GM15510 (cell line): Measurements from ENCODE around the gene ARHGAP24.

Source experiments
- POLR2A ChIP-seq: IDR thresholded peaks from 3 replicates; pipeline ENCODE4 v1.6.1; 2011; ENCODE audit warnings: borderline replicate concordance; ENCODE audit not compliant: insufficient read length; ENCODE audit errors: extremely low read depth

The ARHGAP24 gene

DNA sequence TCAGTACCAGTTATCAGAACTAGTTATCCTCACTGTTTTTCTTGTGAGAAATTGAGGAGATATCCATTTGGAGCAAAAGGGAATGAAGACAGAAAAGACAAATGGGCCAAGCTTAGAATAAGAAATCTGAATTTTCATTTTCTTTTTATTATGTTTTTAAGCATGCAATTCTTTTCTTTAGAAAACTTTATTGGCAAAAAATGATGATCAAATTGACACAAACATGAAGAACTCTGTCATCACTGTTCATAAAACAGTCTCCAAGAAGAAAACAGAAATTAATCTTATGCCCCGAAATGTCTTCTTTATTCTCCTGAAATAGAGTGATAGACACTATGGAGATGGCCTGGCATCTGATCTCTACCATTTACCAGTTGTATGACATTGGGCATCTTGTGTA, 139.0 kb downstream of the ARHGAP24 start:
- TF ChIP-seq POLR2A: no peak

DNA sequence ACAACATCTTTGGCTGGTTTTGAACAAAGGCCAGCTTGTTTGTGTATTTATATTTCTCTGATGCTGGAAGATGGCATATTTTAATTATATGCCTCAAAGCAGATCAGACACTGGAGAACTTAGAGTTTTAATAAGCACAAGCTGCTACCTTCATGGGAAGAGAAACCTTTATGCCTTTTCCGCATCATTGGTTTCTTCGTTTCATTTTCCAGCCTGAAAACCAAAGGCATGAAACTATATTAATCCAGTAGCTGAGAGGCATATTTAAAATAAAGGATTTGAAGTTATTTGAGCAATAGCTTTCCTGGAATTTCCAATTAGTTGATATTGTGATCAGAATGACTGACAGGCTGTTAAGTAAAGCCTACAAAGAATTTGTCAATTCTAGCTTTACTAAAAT, 141.0 kb downstream of the ARHGAP24 start:
- no peak for TF ChIP-seq POLR2A

DNA sequence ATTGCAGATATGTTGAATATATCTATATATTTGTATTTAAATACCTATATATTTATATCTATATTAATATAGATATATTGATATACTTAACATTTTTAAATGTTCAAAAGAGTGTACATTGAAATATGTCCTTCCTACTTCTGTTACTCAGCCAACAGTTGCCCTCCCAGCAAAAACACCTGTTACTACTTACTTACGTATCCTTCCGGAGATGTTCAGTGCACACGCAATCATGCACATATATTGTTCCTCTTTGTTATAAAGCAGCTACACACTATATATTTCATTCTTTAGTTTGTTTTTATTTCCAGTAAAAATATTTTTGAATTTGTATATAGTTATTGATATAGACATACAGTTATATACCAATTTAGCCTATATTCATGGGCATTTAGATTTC, 142.3 kb downstream of the ARHGAP24 start:
- no peak for TF ChIP-seq POLR2A

DNA sequence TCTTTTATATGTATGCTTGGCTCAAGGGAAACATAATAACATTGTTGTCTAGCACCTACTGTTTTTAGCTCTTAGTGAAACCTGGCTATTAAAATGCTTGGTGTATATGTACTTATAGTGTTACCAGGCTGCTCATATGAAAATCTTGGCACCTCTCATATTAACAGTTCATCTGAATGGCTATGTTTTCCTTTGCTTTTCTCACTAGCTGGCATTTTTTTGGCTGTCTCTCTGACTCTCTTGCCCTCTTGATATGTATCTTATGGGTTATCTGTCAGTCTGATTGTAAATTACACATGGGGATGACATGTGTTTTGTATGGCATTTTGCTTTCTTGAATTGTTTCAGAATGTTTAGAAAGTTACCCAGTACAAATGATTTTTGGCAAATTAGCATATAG, 158.0 kb downstream of the ARHGAP24 start:
- TF ChIP-seq POLR2A: no peak

DNA sequence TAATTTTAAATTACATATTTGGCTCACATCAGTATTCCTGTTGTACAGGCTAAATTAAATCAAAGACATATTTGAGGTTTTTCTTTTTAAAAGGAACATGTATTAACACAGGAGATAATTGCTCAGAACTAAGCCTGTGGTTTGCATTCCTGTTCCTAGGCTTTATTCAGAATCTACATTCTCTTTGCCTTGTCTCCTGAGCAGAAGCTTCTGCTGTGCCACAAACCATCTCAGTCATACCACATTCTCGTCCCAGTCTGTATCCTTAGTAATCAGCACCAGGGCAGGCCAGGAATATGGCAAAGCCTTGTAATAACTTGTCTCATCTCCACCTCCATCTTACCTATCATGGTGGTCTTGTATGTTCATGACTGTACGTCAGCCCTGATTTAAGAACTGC, 162.8 kb downstream of the ARHGAP24 start:
- TF ChIP-seq POLR2A: no peak

DNA sequence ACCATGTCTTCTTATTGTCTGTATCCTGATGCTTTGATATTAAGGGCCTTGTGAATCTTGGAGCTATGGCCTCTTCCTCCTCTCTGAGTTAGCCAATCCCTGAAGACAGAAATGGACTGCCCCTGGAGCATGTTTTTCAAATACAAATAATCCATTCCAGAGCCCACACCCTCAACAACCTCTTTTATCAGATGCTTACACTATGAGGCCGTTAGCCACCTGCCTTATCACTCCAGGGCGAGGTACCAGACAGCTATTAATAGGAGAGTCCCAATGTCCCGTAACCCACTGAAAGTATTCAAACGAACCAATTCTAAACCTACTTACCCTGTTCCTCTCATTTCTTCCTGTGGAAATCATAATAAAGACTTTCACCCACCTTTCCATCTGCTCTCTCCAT, 165.0 kb downstream of the ARHGAP24 start:
- TF ChIP-seq POLR2A: no peak

DNA sequence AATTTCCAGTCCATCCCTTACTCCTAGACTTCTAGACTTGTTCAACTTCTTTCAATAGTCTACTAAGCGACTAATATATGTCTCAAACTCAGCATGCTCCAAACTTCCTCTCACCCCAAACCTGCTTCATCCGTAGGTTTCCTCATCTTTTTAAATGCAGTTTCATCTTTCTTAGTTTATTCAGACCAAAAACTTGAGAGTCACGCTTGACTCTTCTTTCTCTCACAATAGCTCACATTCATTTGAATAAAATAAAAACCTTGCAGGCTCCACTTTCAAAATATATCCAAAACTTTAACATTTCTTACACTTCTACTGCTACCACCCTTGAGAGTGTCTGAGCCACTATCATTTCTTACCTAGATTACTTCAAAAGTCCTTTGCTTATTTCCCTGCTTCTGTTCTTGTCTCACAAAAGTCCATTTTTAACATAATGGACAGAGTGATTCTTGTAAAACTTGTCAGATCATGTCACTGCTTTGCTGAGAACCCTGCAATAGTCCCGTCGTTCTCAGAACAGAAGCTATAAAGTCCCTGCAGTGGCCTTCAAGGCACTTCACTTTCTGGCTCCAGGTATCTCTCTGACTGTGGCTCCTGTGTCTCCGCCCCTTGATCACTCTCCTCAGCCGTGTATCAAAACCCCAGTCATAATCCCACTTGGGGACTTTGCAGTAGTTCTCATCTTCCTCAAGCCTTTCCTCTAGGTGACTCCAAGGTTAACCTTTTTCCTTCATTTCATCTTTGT, 167.6 kb downstream of the ARHGAP24 start:
- no peak for TF ChIP-seq POLR2A

DNA sequence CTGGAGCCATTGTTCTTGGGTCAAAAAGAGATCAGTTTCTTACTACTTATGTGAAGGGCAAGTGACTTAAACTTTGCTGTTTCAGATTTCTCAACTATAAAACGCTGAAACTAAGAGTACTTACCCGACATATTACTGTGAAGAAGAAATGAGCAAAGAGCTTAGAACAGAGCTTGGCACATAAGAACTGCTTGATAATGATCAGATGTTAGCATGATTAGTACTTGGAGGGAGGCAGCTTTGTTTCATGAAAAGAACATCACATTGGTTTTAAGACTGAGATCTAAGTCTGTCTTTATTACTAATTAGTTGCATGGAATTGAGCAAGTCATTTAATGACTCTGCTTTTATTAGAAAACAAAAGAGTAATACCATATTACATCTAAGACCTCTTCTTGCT, 169.1 kb downstream of the ARHGAP24 start:
- no peak for TF ChIP-seq POLR2A

DNA sequence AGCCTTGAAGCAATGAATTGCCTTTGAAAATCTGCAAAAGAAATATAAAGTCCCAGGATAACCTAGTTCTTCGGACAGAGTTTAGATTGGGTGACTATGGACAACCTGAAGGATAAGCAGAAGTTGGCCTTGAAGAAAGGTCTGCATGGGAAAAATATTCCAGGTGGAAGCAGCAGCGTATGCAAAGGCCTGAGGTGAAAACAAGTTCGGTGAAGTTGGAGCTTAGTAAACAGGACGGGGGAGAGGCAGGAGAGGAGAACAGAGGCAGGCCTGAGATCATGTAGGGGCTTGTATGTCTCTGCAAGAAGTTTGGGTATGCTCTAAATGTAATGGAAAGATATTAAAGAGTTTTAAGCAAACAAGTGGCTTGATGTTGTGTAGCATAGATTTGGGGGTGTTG, 176.0 kb downstream of the ARHGAP24 start:
- TF ChIP-seq POLR2A: no peak

DNA sequence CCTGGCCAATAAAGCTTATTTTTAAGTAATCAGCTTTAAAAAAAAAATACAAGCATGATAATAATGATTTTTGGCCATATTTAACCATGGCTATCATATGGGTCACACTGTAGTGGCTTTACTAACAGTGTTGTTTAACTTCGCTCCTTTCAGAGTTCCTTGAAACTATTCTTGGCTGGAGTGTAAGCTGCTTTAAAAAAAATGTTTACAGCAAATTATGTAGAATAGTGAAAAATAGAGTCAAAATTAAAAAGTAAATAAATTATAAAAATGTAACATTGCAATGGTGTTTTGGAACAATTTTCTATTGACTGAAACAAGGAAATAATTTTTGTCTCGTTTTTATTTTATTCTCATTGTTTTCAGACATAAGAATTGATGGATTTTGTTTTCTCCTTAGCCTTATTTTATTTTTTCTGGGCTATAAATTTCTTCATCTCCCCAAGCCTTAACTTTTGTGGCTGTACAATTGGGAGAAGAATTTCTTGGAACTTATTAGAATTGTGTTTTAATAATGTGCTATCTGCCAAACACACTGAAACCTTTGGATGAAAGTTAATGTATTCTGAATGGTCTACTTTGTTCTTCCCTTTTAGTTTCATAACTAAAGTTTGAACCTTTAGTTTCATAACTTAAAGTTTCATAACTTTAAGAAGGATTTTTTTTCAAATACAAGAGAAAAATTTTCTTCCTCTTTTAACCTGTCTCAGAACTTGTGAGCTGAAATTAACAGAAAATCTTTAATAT, 182.0 kb downstream of the ARHGAP24 start:
- no peak for TF ChIP-seq POLR2A

DNA sequence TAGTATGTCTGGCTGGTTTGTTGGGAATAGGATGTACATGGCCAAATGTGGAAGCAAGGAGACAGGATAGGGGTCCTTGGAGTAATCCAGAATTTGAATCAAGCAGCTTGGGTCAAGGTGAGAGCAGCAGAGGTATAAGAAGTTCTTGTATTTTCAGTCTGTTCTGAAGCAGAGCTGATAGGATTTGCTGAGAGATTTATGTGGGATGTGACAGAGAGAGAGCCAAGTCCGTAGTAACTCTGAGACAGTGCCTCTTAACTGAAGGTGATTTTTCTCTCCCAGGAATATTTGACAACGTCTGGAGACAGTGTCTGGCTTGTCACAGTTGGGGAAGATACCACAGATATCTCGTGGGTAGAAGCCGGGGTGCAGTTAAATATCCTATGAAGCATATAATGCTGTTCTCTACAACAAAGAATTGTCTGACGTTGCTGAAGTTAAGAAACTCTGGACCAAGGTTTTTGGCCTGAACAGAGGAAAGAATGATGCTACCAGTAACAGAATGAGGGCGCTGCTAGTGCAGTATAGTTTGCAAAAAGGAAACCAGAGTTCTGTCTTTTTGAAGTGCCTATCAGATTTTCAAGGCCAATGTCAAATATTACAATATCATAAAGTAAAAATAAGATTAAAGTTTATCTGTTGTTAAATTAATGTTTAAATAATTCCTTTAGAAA, 184.0 kb downstream of the ARHGAP24 start:
- no peak for TF ChIP-seq POLR2A

DNA sequence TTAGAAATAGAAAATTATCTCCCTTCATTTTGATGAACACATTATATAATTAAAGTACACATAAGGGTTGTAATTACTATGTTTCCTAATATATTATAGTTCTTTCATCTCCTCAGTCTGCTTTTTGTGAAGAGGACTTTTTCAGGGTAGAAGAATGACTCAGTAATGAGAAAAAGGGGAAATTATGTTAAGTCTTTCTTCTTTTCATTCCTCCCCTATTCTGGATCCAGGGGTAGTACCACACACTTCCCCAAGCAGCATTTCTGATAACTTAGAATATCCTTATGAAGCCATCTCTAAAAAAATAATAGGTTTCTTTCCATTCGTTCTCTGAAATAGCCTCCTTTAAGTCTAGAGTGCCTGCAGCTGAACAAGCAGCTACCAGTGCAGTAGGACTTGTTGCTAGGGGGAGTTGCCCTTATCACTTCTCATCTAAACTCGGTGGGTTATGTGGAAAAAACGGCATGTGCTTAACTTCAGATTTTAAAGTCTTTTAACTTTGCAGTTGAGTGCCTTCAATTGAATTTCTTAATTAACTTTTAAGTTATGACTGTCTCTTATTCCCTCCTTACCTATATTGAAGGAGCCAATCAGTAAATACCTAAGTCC, 184.8 kb downstream of the ARHGAP24 start:
- TF ChIP-seq POLR2A: no peak

DNA sequence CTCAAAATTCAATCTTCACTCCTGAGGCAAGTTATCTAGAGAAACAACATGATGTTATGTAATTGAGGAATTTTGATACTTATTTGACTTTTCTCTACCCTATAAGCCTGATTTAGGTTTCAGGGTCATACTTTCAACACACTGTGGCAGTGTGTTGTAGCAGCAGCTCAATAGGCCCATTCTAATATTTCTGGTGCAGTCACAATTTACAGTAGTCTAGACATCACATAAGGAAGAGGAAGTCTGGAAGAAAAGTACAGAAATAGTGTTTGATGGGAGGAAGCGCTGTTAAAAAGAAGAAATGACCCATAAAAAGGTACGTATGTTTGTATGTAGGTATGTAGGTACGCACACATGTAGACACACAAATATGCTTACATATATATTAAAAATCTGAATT, 194.3 kb downstream of the ARHGAP24 start:
- no peak for TF ChIP-seq POLR2A

DNA sequence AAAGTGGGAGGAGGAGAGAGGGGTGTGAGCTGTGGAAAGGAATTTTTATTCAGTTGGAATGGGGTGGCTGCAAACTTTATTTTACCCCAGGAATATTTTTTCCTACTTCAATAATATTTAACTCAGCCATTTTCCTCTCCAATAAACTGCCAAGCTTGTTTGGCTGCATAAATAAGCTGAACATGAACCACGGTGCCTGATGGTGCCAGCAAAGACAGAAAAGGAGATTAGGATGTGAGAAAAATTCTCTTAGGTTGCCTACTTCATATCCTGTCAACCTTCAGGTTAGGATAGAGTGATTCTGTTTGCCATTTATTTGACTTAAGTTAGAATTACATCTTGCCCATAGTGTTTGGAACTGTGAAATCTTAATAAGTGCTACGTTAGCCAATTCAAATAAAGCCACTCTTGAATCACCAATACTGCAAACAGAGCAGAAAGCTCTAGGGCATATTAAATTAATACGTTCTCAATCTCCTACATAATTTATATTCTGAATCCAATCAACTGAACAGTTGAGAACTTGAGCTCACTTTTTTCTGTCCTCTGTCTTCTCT, 195.1 kb downstream of the ARHGAP24 start:
- no peak for TF ChIP-seq POLR2A

DNA sequence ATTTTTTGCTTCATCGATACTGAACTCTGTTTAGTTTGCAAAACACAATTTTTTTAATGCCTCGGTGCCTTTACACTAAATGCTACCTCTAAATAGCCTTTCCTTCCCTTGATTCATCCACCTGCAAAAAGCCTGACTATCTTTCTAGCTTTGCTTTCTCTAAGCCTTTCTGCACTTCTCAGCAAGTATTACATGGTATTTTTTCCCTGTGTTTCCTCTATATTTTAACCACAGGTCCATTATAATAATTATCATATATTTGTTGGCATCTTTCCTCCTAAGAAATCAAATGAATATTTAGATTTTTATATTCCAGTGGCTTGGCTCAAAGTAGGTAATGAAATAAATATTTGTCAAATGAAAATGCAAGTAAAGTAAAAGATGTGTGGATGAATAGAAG, 196.2 kb downstream of the ARHGAP24 start:
- no peak for TF ChIP-seq POLR2A
